ENCODE data around the gene PIK3R5. TPM values are rescaled to one million over a fixed set of nuclear protein-coding genes. Genes with fewer than 3 reads are reported as not detected.

The PIK3R5 gene
- total and polyA plus RNA-seq, 2 donors from 2014 or later, result 0.45 to 19.1 TPM

DNA sequence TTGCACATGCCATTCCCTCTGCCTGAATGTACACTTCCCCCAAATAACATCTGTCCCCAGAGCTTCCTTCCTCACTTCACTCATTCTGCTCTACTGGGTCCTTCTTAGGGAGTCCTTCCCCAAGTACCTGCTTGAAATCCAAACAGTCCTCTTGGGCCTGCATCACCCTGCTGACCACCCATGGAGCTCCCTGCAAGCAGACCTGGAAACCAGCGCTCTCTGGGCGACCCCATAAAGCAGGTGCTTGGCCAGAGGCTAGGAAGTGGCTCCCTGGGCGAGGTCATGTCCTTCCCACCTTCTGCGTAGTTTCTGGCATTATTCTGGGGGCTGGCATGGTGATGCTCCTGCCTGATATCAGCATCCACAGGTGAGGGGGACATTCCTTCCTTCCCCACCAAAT, 43.6 kb upstream of the PIK3R5 start:
- FAIRE-seq (no peak), DNase-seq (no peak)
- Histone ChIP-seq H3K9me3 (ENCODE audit: control insufficient read depth in 2 of 3, insufficient read depth in 1 of 3, low read length in 3 of 3) (no peaks in the 10 kb centered on the region), H3K4me3 (ENCODE audit: low read length in 3 of 3) (no peak overlapping the region), H3K27ac (ENCODE audit: low read depth in 2 of 2, low read length in 2 of 2) (no peak overlapping the region), H3K27me3 (ENCODE audit: control insufficient read depth, insufficient read depth, low read length) (peaks cover 19% of the 10 kb centered on the region), H3K9ac (ENCODE audit: low read length in 3 of 3) (no peak overlapping the region), H3K4me1 (ENCODE audit: control insufficient read depth in 2 of 3, insufficient read depth in 2 of 3, low read depth in 1 of 3, low read length in 3 of 3) (no peaks in the 10 kb centered on the region), H3K36me3 (ENCODE audit: control insufficient read depth in 2 of 3, insufficient read depth in 3 of 3, low read length in 3 of 3) (no peaks in the 10 kb centered on the region)
- TF ChIP-seq, protein P1, sequence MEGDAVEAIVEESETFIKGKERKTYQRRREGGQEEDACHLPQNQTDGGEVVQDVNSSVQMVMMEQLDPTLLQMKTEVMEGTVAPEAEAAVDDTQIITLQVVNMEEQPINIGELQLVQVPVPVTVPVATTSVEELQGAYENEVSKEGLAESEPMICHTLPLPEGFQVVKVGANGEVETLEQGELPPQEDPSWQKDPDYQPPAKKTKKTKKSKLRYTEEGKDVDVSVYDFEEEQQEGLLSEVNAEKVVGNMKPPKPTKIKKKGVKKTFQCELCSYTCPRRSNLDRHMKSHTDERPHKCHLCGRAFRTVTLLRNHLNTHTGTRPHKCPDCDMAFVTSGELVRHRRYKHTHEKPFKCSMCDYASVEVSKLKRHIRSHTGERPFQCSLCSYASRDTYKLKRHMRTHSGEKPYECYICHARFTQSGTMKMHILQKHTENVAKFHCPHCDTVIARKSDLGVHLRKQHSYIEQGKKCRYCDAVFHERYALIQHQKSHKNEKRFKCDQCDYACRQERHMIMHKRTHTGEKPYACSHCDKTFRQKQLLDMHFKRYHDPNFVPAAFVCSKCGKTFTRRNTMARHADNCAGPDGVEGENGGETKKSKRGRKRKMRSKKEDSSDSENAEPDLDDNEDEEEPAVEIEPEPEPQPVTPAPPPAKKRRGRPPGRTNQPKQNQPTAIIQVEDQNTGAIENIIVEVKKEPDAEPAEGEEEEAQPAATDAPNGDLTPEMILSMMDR (IDR thresholded peaks at IDR 0.05; ENCODE audit: borderline replicate concordance, extremely low read depth, insufficient read depth), result no peak
- intact Hi-C loops (cut with DNase I), result no loop called here

DNA sequence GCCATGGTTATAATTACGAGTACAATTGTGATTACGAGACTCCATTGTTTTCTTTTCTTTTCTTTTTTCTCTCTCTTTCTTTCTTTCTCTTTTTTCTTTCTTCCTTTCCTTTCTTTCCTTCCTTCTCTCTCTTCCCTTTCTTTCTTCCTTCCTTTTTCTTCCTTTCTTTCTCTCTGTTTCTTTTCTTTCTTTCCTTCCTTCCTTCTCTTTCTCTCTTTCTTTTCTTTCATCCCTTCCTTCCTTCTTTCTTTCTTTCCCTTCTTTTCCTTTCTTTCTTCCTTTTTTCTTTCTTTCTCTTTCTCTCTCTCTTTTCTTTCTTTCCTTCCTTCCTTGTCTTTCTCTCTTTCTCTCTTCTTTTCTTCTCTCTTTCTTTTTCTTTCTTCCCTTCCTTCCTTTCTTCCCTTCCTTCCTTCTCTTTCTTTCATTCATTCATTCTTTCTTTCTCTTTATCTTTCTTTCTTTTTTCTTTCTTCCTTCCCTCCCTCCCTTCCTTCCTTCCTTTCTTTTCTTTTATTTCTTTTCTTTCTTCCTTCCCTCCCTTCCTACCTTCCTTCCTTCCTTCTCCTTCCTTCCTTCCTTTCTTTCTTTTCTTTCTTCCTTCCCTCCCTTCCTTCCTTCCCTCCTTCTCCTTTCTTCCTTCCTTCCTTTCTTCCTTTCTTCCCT, 41.7 kb upstream of the PIK3R5 start:
- intact Hi-C loops (cut with DNase I), result no loop called here
- H3K9ac ChIP-seq (ENCODE audit: low read length in 3 of 3), result no peak overlapping the region
- TF ChIP-seq, protein P1 (IDR thresholded peaks at IDR 0.05; ENCODE audit: borderline replicate concordance, extremely low read depth, insufficient read depth), result no peak
- peaks cover 0 to 4% (median 2%) of the 10 kb centered on the region in 3 donors for H3K4me1 ChIP-seq (ENCODE audit: control insufficient read depth in 2 of 3, insufficient read depth in 2 of 3, low read depth in 1 of 3, low read length in 3 of 3)
- no peak overlapping the region for H3K27ac ChIP-seq (ENCODE audit: low read depth in 2 of 2, low read length in 2 of 2)
- H3K36me3 ChIP-seq (ENCODE audit: control insufficient read depth in 2 of 3, insufficient read depth in 3 of 3, low read length in 3 of 3), result no peaks in the 10 kb centered on the region
- H3K4me3 ChIP-seq (ENCODE audit: low read length in 3 of 3), result no peak overlapping the region
- H3K27me3 ChIP-seq (ENCODE audit: control insufficient read depth, insufficient read depth, low read length), result peaks cover 26% of the 10 kb centered on the region
- H3K9me3 ChIP-seq (ENCODE audit: control insufficient read depth in 2 of 3, insufficient read depth in 1 of 3, low read length in 3 of 3), result no peaks in the 10 kb centered on the region
- DNase-seq, result no peak
- FAIRE-seq, result no peak

GRCh38 chr17:9006175-9006767, 40.8 kb upstream of the PIK3R5 start:
- TF ChIP-seq, protein P1 (IDR thresholded peaks at IDR 0.05; ENCODE audit: borderline replicate concordance, extremely low read depth, insufficient read depth), result no peak
- H3K27ac ChIP-seq (ENCODE audit: low read depth in 2 of 2, low read length in 2 of 2), result no peak overlapping the region
- H3K36me3 ChIP-seq (ENCODE audit: control insufficient read depth in 2 of 3, insufficient read depth in 3 of 3, low read length in 3 of 3), result no peaks in the 10 kb centered on the region
- H3K4me3 ChIP-seq (ENCODE audit: low read length in 3 of 3), result no peak overlapping the region
- H3K4me1 ChIP-seq (ENCODE audit: control insufficient read depth in 2 of 3, insufficient read depth in 2 of 3, low read depth in 1 of 3, low read length in 3 of 3), result peaks cover 0 to 4% (median 2%) of the 10 kb centered on the region in 3 donors
- FAIRE-seq, result no peak
- peaks cover 27% of the 10 kb centered on the region for H3K27me3 ChIP-seq (ENCODE audit: control insufficient read depth, insufficient read depth, low read length)
- intact Hi-C loops (cut with DNase I), result no loop called here
- no peak for DNase-seq
- no peaks in the 10 kb centered on the region for H3K9me3 ChIP-seq (ENCODE audit: control insufficient read depth in 2 of 3, insufficient read depth in 1 of 3, low read length in 3 of 3)
- no peak overlapping the region for H3K9ac ChIP-seq (ENCODE audit: low read length in 3 of 3)
